Measurements from ENCODE around the gene ACTR6. TPM values are rescaled to one million over a fixed set of nuclear protein-coding genes. Genes with fewer than 3 reads are reported as not detected.
"Not testable (repeated sequence)": the region's sequence is repeated elsewhere in the genome, so short reads cannot be mapped to it uniquely, and the experiment has no call there.

Gene ACTR6
- total and polyA plus RNA-seq, 12 donors = 9.4 to 27.5 (median 19.6) TPM

GRCh38 chr12:100171248-100171647, 29.4 kb upstream of the ACTR6 start:
- ATAC-seq (no peak), DNase-seq (no peak)
- H3K4me1 ChIP-seq = peaks cover 0 to 9% (median 0%) of the 10 kb centered on the region in 9 donors

DNA sequence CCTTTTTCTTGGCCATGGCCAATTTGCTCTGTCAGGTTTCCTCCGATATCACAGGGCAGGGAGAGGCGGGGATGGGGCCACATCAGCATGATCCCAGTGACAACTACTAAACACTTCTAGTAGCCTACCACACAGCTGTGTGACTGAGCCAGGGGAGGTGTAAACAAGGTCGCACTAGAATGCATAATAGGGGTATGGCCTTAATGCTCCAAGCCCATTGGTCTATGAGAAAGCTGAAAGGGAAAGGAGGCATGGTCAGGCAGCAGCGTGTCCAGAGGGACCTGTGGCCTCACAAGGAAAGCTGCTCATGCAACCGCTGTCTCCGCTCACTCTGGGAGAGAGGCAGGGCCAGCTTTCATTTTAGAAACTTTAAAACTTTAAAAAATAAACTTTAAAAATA, 27.5 kb upstream of the ACTR6 start:
- DNase-seq (no peak), ATAC-seq (no peak)
- no peaks in the 10 kb centered on the region for H3K36me3 ChIP-seq
- H3K4me1 ChIP-seq = peaks cover 0 to 9% (median 0%) of the 10 kb centered on the region in 9 donors
- intact Hi-C loops (cut with DNase I) = no loop called here
- TF ChIP-seq, protein P1, sequence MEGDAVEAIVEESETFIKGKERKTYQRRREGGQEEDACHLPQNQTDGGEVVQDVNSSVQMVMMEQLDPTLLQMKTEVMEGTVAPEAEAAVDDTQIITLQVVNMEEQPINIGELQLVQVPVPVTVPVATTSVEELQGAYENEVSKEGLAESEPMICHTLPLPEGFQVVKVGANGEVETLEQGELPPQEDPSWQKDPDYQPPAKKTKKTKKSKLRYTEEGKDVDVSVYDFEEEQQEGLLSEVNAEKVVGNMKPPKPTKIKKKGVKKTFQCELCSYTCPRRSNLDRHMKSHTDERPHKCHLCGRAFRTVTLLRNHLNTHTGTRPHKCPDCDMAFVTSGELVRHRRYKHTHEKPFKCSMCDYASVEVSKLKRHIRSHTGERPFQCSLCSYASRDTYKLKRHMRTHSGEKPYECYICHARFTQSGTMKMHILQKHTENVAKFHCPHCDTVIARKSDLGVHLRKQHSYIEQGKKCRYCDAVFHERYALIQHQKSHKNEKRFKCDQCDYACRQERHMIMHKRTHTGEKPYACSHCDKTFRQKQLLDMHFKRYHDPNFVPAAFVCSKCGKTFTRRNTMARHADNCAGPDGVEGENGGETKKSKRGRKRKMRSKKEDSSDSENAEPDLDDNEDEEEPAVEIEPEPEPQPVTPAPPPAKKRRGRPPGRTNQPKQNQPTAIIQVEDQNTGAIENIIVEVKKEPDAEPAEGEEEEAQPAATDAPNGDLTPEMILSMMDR (IDR thresholded peaks at IDR 0.05) = no peak
- 91 to 93% methylated on average over 6 of the region's 6 CpGs for WGBS, 2 donors
- peaks cover 0 to 10% (median 0%) of the 10 kb centered on the region in 11 donors for H3K9me3 ChIP-seq
- H3K4me3 ChIP-seq = no peak overlapping the region
- no peaks in the 10 kb centered on the region for H3K27me3 ChIP-seq
- H3K27ac ChIP-seq = no peak overlapping the region

More at GRCh38 chr12:100171248-100171647, 29.4 kb upstream of the ACTR6 start:
- H3K9me3 ChIP-seq = peaks cover 0 to 10% (median 0%) of the 10 kb centered on the region in 11 donors
- no peak overlapping the region for H3K4me3 ChIP-seq
- intact Hi-C loops (cut with DNase I) = no loop called here
- H3K27ac ChIP-seq = peak overlapping the region in 1 of 10 donors; percentile 4
- no peaks in the 10 kb centered on the region for H3K36me3 ChIP-seq
- H3K27me3 ChIP-seq = no peaks in the 10 kb centered on the region
- TF ChIP-seq, protein P1 (IDR thresholded peaks at IDR 0.05) = no peak

GRCh38 chr12:100174495-100174894, 26.1 kb upstream of the ACTR6 start:
- no peak for DNase-seq
- ATAC-seq = no peak
- Histone ChIP-seq H3K27me3 (no peaks in the 10 kb centered on the region), H3K4me1 (peaks cover 0 to 9% (median 0%) of the 10 kb centered on the region in 9 donors), H3K9me3 (peaks cover 0 to 10% (median 0%) of the 10 kb centered on the region in 11 donors), H3K27ac (no peak overlapping the region), H3K36me3 (no peaks in the 10 kb centered on the region), H3K4me3 (no peak overlapping the region)
- intact Hi-C loops (cut with DNase I) = no loop called here
- TF ChIP-seq, protein P1 (IDR thresholded peaks at IDR 0.05) = no peak

DNA sequence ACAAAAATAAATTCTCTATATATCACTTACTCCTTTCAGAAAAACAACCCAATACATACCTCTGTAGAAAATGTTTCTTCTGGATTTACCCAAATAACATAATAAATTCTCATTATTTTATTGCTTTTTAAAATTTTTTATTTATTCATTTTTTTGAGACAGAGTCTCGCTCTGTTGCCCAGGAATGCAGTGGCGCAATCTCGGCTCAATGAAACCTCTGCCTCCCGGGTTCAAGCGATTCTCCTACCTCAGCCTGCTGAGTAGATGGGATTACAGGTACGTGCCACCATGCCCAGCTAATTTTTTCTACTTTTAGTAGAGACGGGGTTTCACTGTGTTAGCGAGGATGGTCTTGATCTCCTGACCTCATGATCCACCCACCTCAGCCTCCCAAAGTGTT, 24.1 kb upstream of the ACTR6 start:
- intact Hi-C loops (cut with DNase I); ATAC-seq; H3K36me3 ChIP-seq; H3K4me1 ChIP-seq; DNase-seq; H3K27ac ChIP-seq; H3K4me3 ChIP-seq; H3K27me3 ChIP-seq: not testable (repeated sequence)
- H3K9me3 ChIP-seq = peaks cover 0 to 10% (median 0%) of the 10 kb centered on the region in 11 donors
- WGBS, 2 donors = 94 to 96% methylated on average over 8 of the region's 8 CpGs

- no peaks in the 10 kb centered on the region for H3K9me3 ChIP-seq
- 86 to 93% methylated on average over 2 of the region's 2 CpGs for WGBS, 2 donors
- no peaks in the 10 kb centered on the region for H3K27me3 ChIP-seq
- TF ChIP-seq, protein P1 (IDR thresholded peaks at IDR 0.05) = no peak
- intact Hi-C loops (cut with DNase I) = no loop called here
- no peak overlapping the region for H3K27ac ChIP-seq
- no peak overlapping the region for H3K4me3 ChIP-seq
- H3K4me1 ChIP-seq = no peaks in the 10 kb centered on the region
- no peaks in the 10 kb centered on the region for H3K36me3 ChIP-seq
- no peak for ATAC-seq
- no peak for DNase-seq
Observed at GRCh38 chr12:100179252-100179651, 21.4 kb upstream of the ACTR6 start.
